GM12878 (cell line): ENCODE measurements around the gene ZNF311. TPM values are rescaled to one million over a fixed set of nuclear protein-coding genes. Genes with fewer than 3 reads are reported as not detected.
A peak's percentile ranks its signal among the peaks of the same experiment; 100 is the strongest.

Source experiments
- BCLAF1 ChIP-seq: fragments of 450-650 bp; IDR thresholded peaks from 2 replicates; pipeline ENCODE4 v1.6.1; 2017; ENCODE audit warnings: antibody characterized with exemption, mild to moderate bottlenecking, moderate library complexity
- CBFB ChIP-seq: IDR thresholded peaks from 2 replicates; pipeline ENCODE4 v1.6.1; 2016; ENCODE audit warnings: antibody characterized with exemption, low read depth
- HCFC1 ChIP-seq: fragments of 150-350 bp; IDR thresholded peaks from 2 replicates; pipeline ENCODE4 v1.6.1; 2014; ENCODE audit warnings: low read length
- HDAC6 ChIP-seq: fragments of 200-600 bp; sonication (generic); IDR thresholded peaks from one replicate; pipeline ENCODE4 v1.8.0; 2017; ENCODE audit warnings: antibody characterized with exemption; ENCODE audit not compliant: unreplicated experiment
- MXI1 ChIP-seq: fragments of 150-350 bp; IDR thresholded peaks from 2 replicates; pipeline ENCODE4 v1.6.1; 2011; ENCODE audit warnings: low read depth, mild to moderate bottlenecking, inconsistent platforms, low read length, improper control_type of control experiment
- PAX8 ChIP-seq: fragments of 450-650 bp; IDR thresholded peaks from 2 replicates; pipeline ENCODE4 v1.6.1; 2017; ENCODE audit warnings: mild to moderate bottlenecking, moderate library complexity
- PRDM15 ChIP-seq: fragments of 450-650 bp; formaldehyde crosslinking; IDR thresholded peaks from 2 replicates; pipeline ENCODE4 v1.4.0; 2020; ENCODE audit warnings: mild to moderate bottlenecking, moderate library complexity
- RB1 ChIP-seq: fragments of 450-650 bp; formaldehyde crosslinking; IDR thresholded peaks from 2 replicates; pipeline ENCODE4 v1.6.1; 2017; ENCODE audit warnings: mild to moderate bottlenecking, borderline replicate concordance
- SIN3A ChIP-seq: IDR thresholded peaks from 2 replicates; pipeline ENCODE4 v1.6.1; 2012; ENCODE audit warnings: low read depth, low read length, improper control_type of control experiment
- SPI1 ChIP-seq: IDR thresholded peaks from 2 replicates; pipeline ENCODE4 v1.6.1; 2011; ENCODE audit warnings: low read depth, mild to moderate bottlenecking, low read length, moderate library complexity, borderline replicate concordance; ENCODE audit not compliant: insufficient read depth
- STAT1 ChIP-seq: fragments of 450-650 bp; conservative IDR thresholded peaks from 2 replicates; pipeline ENCODE4 v1.6.1; 2014; ENCODE audit warnings: antibody characterized with exemption, mild to moderate bottlenecking
- TARDBP ChIP-seq: IDR thresholded peaks from 2 replicates; pipeline ENCODE4 v1.6.1; 2016; ENCODE audit warnings: borderline replicate concordance
- USF2 ChIP-seq: IDR thresholded peaks from 2 replicates; pipeline ENCODE4 v1.6.1; 2011; ENCODE audit warnings: low read depth, low read length, improper control_type of control experiment, borderline replicate concordance
- ZBTB40 ChIP-seq: fragments of 450-650 bp; IDR thresholded peaks from 2 replicates; pipeline ENCODE4 v1.6.1; 2016; ENCODE audit warnings: mild to moderate bottlenecking, moderate library complexity, borderline replicate concordance
- polyA plus RNA-seq, 11 experiments: library from polyadenylated mRNA; depleted of rRNA in 4 of 11; unstranded in 6 of 11; stranded (reverse) in 5 of 11; fragments of >200 nt; fragmentation: Nextera tagmentation in 4 of 11; fragmentation: Illumina TruSeq in 1 of 11; extraction: Ambion mirVana in 4 of 11; extraction: Trizol in 1 of 11; gene quantifications; 1 replicate in 1 of 11; 2 replicates in 10 of 11; pipeline versions ENCODE4 v1.2.1 to v1.2.3, GENCODE V29; 2011 to 2016; ENCODE audit warnings: inconsistent platforms in 2 of 11, missing spikeins in 2 of 11, low read depth in 1 of 11
- total RNA-seq, 4 experiments: library from RNA; depleted of rRNA in 3 of 4; stranded (reverse); fragments of >200 nt in 3 of 4; fragmentation: Illumina TruSeq in 1 of 4; extraction: Trizol in 1 of 4; gene quantifications; 2 replicates each; pipeline versions ENCODE4 v1.2.1 to v1.2.3, GENCODE V29; 2013 to 2021

ZNF311 gene
- total and polyA plus RNA-seq, 10 of the 15 experiments (the other 5 are each of a cell fraction or from before 2014, with no cell fraction given), result 0.07 TPM; not detected in 9

GRCh38 chr6:28981833-28982475, 23.2 kb downstream of the ZNF311 start (continued):
- TF ChIP-seq BCLAF1 (0 out of 2 replicates have a peak, but pooled peaks have one; percentile 18), PRDM15 (no peak), ZBTB40 (peak; percentile 82), RB1 (peak; percentile 29; the same call in 1 of the 2 replicates), SPI1 (no peak), HCFC1 (no peak), CBFB (0 out of 2 replicates have a peak, but pooled peaks have one; percentile 55), SIN3A (no peak), PAX8 (no peak), TARDBP (peak; percentile 96), USF2 (no peak), STAT1 (no peak; the same call in none of the 2 replicates), MXI1 (peak; percentile 75; the same call in 1 of the 2 replicates), HDAC6 (no peak)
